ENCODE data around the gene MED27.

MED27 gene

GRCh38 chr9:132043708-132044107, 36.0 kb downstream of the MED27 start:
- no peaks in the 10 kb centered on the region for H3K27me3 Mint-ChIP-seq (ENCODE audit: low read depth)
- H3K9me3 Mint-ChIP-seq: no peaks in the 10 kb centered on the region
- H3K4me1 Mint-ChIP-seq (ENCODE audit: low read depth): no peaks in the 10 kb centered on the region
- DNase-seq (ENCODE audit: low spot score): no peak
- H3K4me3 Mint-ChIP-seq: no peak overlapping the region
- no peaks in the 10 kb centered on the region for H3K36me3 Mint-ChIP-seq (ENCODE audit: low read depth)
- H3K27ac Mint-ChIP-seq: no peak overlapping the region

DNA sequence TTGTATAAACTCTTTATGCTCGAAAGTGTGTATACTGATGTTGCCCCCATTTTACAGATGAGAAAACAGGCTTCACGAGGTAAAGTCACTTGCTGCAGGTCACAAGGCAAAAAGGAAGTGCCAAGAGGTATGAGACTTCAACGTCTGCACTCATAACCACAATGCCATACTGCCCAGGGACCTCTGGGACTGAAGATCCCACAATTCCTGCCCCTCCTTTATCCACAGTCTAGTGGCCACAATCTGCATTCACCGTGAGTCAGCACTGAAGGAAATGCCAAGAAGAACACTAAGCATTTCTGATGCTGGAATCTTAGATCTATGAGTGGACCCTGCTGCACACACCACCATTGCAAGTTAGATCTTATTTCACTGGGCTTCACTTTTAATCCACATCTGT, 37.3 kb downstream of the MED27 start:
- Mint-ChIP-seq H3K36me3 (ENCODE audit: low read depth) (no peaks in the 10 kb centered on the region), H3K9me3 (no peaks in the 10 kb centered on the region), H3K4me1 (ENCODE audit: low read depth) (no peaks in the 10 kb centered on the region), H3K4me3 (no peak overlapping the region), H3K27me3 (ENCODE audit: low read depth) (no peaks in the 10 kb centered on the region), H3K27ac (no peak overlapping the region)
- no peak for DNase-seq (ENCODE audit: low spot score)

GRCh38 chr9:132041798-132042197, 37.9 kb downstream of the MED27 start:
- Mint-ChIP-seq H3K9me3 (no peaks in the 10 kb centered on the region), H3K4me3 (no peak overlapping the region), H3K27ac (no peak overlapping the region), H3K27me3 (ENCODE audit: low read depth) (no peaks in the 10 kb centered on the region), H3K4me1 (ENCODE audit: low read depth) (no peaks in the 10 kb centered on the region), H3K36me3 (ENCODE audit: low read depth) (no peaks in the 10 kb centered on the region)
- no peak for DNase-seq (ENCODE audit: low spot score)

DNA sequence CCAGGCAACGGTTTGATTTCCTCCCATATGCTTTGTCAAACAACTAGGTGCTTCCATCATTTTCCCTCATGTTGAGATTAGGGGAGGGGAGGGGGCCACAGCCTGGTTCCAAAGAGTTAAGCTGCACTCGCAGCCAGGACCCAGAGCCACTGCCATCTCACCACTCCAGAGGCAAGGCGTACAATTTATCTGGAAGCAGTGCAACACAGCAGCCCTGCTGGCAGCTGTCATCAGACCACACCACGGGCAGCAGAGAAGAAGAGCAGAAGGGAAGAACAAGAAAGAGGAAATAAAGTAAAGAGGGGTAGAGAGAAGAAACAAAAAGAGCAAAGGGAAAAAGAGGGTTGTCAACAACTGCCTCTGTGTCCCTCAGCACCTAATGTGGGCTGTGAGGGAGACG, 38.9 kb downstream of the MED27 start:
- Mint-ChIP-seq H3K36me3 (ENCODE audit: low read depth) (no peaks in the 10 kb centered on the region), H3K9me3 (no peaks in the 10 kb centered on the region), H3K4me1 (ENCODE audit: low read depth) (no peaks in the 10 kb centered on the region), H3K27ac (no peak overlapping the region), H3K27me3 (ENCODE audit: low read depth) (no peaks in the 10 kb centered on the region), H3K4me3 (no peak overlapping the region)
- DNase-seq (ENCODE audit: low spot score): no peak

GRCh38 chr9:132040246-132040645, 39.4 kb downstream of the MED27 start:
- Mint-ChIP-seq H3K36me3 (ENCODE audit: low read depth) (no peaks in the 10 kb centered on the region), H3K4me1 (ENCODE audit: low read depth) (no peaks in the 10 kb centered on the region), H3K27me3 (ENCODE audit: low read depth) (no peaks in the 10 kb centered on the region), H3K4me3 (no peak overlapping the region), H3K9me3 (no peaks in the 10 kb centered on the region), H3K27ac (no peak overlapping the region)
- DNase-seq (ENCODE audit: low spot score): no peak

- no peak overlapping the region for H3K27ac Mint-ChIP-seq
- no peaks in the 10 kb centered on the region for H3K27me3 Mint-ChIP-seq (ENCODE audit: low read depth)
- no peak overlapping the region for H3K4me3 Mint-ChIP-seq
These were observed 40.4 kb downstream of the MED27 start for GRCh38 chr9:132039284-132039683.

DNA sequence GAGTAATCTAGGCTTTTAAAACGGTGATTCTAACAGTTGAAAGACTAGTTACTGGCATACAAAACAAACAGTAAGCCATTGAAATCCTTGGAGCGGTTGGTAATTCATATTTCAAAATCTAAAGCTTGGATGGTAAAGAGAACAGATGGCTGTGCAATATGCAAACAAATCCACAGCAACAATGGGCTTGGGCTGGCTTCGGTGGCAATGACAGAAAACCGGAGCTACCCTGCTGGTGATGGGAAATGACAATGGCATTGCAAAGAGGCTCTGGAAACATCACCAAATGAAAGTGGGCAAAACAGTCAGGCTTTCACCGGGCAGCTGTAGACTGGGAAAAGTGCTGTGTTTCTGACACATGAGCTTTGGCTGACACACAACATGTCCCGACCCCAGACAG, 42.2 kb downstream of the MED27 start:
- no peaks in the 10 kb centered on the region for H3K27me3 Mint-ChIP-seq (ENCODE audit: low read depth)
- no peaks in the 10 kb centered on the region for H3K36me3 Mint-ChIP-seq (ENCODE audit: low read depth)
- peaks cover 3% of the 10 kb centered on the region for H3K4me1 Mint-ChIP-seq (ENCODE audit: low read depth)
- H3K4me3 Mint-ChIP-seq: no peak overlapping the region
- no peaks in the 10 kb centered on the region for H3K9me3 Mint-ChIP-seq
- no peak for DNase-seq (ENCODE audit: low spot score)
- H3K27ac Mint-ChIP-seq: no peak overlapping the region

More at GRCh38 chr9:132039284-132039683, 40.4 kb downstream of the MED27 start:
- H3K36me3 Mint-ChIP-seq (ENCODE audit: low read depth): no peaks in the 10 kb centered on the region
- no peak for DNase-seq (ENCODE audit: low spot score)
- H3K4me1 Mint-ChIP-seq (ENCODE audit: low read depth): no peaks in the 10 kb centered on the region
- H3K9me3 Mint-ChIP-seq: no peaks in the 10 kb centered on the region

DNA sequence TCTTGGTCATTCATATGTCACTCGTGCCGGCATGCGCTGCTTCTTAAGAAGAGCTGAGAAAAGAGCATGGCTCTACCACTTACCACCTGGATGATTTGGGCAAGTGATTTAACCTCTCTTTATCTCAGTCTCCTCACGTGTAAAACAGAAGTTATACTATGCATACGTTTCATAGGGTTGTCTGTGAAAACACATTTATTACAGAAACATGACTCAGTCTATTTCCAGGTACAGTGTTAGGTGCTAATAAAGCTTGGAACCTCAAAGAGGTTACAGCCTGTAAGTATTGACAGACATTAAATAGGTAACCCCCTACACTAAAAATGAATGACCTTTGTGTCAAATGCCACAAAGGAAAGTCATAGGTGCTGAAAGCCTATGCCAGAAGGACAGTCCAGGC, 43.1 kb downstream of the MED27 start:
- H3K27me3 Mint-ChIP-seq (ENCODE audit: low read depth): no peaks in the 10 kb centered on the region
- no peaks in the 10 kb centered on the region for H3K36me3 Mint-ChIP-seq (ENCODE audit: low read depth)
- H3K4me3 Mint-ChIP-seq: no peak overlapping the region
- H3K9me3 Mint-ChIP-seq: no peaks in the 10 kb centered on the region
- DNase-seq (ENCODE audit: low spot score): no peak
- H3K4me1 Mint-ChIP-seq (ENCODE audit: low read depth): peaks cover 3% of the 10 kb centered on the region
- H3K27ac Mint-ChIP-seq: no peak overlapping the region

DNA sequence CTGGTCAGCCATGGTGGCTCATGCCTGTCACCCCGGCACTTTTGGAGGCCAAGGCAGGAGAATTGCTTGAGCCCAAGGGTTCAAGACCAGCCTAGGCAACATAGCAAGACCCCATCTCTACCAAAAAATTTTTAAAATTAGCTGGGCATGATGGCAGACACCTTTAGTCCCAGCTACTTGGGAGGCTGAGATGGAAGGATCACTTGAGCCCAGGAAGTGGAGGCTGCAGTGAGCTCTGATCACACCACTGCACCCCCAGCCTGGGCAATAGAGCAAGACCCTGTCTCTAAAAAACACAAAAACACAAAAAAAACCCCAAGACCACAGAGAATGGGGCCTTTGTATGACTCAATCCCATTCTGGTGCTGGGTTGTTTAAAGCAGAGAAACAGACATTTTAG, 44.0 kb downstream of the MED27 start:
- no peaks in the 10 kb centered on the region for H3K36me3 Mint-ChIP-seq (ENCODE audit: low read depth)
- no peak overlapping the region for H3K4me3 Mint-ChIP-seq
- peaks cover 4% of the 10 kb centered on the region for H3K4me1 Mint-ChIP-seq (ENCODE audit: low read depth)
- H3K27ac Mint-ChIP-seq: no peak overlapping the region
- no peak for DNase-seq (ENCODE audit: low spot score)
- H3K27me3 Mint-ChIP-seq (ENCODE audit: low read depth): no peaks in the 10 kb centered on the region
- H3K9me3 Mint-ChIP-seq: no peaks in the 10 kb centered on the region

GRCh38 chr9:132032238-132032950, 47.3 kb downstream of the MED27 start:
- Mint-ChIP-seq H3K4me3 (no peak overlapping the region), H3K27me3 (ENCODE audit: low read depth) (no peaks in the 10 kb centered on the region), H3K4me1 (ENCODE audit: low read depth) (peaks cover 6% of the 10 kb centered on the region), H3K9me3 (no peaks in the 10 kb centered on the region), H3K36me3 (ENCODE audit: low read depth) (no peaks in the 10 kb centered on the region), H3K27ac (no peak overlapping the region)
- no peak for DNase-seq (ENCODE audit: low spot score)

DNA sequence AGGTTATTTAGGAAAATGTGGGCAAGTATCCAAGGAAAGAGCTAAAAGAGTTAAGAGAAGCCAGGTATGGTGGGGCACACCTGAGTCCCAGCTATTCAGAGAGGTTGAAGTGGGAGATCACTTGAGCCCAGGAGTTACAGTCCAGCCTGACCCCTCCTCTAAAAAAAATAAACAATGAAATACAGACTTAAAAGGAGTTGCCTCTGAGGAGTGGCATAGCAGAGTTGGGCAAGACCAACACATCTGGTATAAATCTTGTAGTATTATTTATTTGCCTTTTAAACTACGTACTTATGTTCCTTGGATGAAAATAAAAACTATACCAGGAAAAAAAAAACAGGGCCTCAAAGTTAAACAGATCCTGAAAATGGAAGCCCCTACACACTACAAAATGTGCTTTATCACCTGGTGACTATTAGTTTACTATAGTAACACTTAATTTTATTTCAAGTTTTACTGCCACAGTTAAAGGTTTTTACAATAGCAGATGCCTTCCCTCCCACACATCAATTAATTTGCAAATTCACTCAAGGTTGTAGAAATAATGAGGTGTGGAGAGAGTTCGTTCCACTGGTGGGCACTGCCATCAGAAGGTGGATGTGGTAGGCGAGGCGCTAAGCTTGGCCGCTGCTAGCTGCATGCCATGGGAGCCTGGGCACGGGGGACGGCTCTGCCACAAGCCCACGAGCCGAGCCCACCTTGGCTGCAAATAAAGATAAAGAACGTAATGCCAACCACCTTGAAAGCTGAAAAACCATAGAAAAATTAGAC, 48.0 kb downstream of the MED27 start:
- Mint-ChIP-seq H3K27me3 (ENCODE audit: low read depth) (no peaks in the 10 kb centered on the region), H3K36me3 (ENCODE audit: low read depth) (no peaks in the 10 kb centered on the region), H3K4me3 (no peak overlapping the region), H3K4me1 (ENCODE audit: low read depth) (peaks cover 6% of the 10 kb centered on the region), H3K27ac (no peak overlapping the region), H3K9me3 (no peaks in the 10 kb centered on the region)
- no peak for DNase-seq (ENCODE audit: low spot score)

- Mint-ChIP-seq H3K9me3 (no peaks in the 10 kb centered on the region), H3K4me1 (ENCODE audit: low read depth) (peaks cover 6% of the 10 kb centered on the region), H3K4me3 (no peak overlapping the region)
These were observed 48.9 kb downstream of the MED27 start for GRCh38 chr9:132030626-132031325.

DNA sequence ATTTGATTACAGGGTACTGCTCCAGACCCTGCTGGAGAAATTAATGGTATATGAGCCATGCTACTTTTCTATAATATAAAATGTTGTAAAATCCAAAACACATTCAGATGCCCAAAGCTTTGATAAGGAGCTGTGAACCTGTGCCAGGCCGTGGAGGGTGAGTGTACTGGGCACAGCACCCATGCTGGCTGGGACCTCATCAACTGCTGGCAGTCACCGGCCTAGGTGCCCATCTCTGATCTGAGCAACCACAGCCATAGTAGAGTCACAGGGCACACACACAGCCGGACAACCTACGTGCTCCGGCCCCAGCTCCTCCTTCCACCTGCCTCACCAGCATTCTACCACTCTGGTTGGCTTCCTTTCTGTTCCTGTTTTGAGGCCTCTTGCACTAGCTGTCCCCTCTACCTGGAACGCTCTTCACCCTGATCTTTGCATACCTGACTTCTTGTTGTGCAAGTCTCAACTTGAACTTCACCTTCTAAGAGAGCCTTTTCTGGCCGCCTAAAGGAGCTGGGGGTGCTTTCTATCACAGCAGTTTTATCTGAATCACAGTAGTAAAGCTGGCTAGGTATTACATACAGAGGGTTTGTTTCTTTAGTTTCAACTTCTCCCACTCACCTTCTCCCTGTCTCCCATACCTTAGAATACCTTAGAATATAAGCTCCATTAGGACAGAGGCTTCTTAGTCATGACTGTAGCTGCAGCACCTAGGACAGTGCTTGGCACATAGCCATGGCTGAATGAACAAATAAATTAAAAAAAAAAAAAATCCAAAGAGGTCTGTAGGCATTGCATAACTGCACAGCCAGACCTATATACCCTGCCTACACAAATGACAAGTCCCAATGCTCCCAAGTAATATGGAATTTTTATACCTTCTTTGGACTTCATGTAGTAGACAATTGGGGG, 51.7 kb downstream of the MED27 start:
- no peaks in the 10 kb centered on the region for H3K9me3 Mint-ChIP-seq
- no peaks in the 10 kb centered on the region for H3K27me3 Mint-ChIP-seq (ENCODE audit: low read depth)
- no peak for DNase-seq (ENCODE audit: low spot score)
- no peaks in the 10 kb centered on the region for H3K36me3 Mint-ChIP-seq (ENCODE audit: low read depth)
- no peak overlapping the region for H3K27ac Mint-ChIP-seq
- peaks cover 6% of the 10 kb centered on the region for H3K4me1 Mint-ChIP-seq (ENCODE audit: low read depth)
- H3K4me3 Mint-ChIP-seq: no peak overlapping the region

More at GRCh38 chr9:132030626-132031325, 48.9 kb downstream of the MED27 start:
- no peaks in the 10 kb centered on the region for H3K27me3 Mint-ChIP-seq (ENCODE audit: low read depth)
- no peak for DNase-seq (ENCODE audit: low spot score)
- no peak overlapping the region for H3K27ac Mint-ChIP-seq
- no peaks in the 10 kb centered on the region for H3K36me3 Mint-ChIP-seq (ENCODE audit: low read depth)
